H1 (cell line): ENCODE results near the gene COL4A3. TPM values are rescaled to one million over a fixed set of nuclear protein-coding genes. Genes with fewer than 3 reads are reported as not detected.

ENCODE experiments used
- CTCF ChIA-PET: fragments of 300-600 bp; sonication (Branson Sonifier 250); formaldehyde crosslinking; loops from one replicate; lab custom pipeline; 2021; ENCODE audit not compliant: partially characterized antibody; lab: Charles Lee
- POLR2A ChIA-PET: fragments of 300-600 bp; sonication (Branson Sonifier 250); formaldehyde crosslinking; loops from one replicate; lab custom pipeline; 2021; ENCODE audit warnings: inconsistent platforms; ENCODE audit not compliant: partially characterized antibody; lab: Charles Lee
- DNase-seq, 2 experiments: peaks; one replicate each; pipeline versions ENCODE4 v3.0.0 to v3.0.0-alpha.2; 2010 to 2022; ENCODE audit warnings: low spot score in 2 of 2, low read depth in 1 of 2, mixed read lengths in 1 of 2
- FAIRE-seq: peaks from 2 replicates; lab custom pipeline; 2011; peaks lifted over from hg19 to GRCh38; lab: Jason Lieb, UNC
- H2AFZ ChIP-seq: 2 replicates; pipeline ENCODE4 v1.8.1; 2012; ENCODE audit warnings: low read length, inconsistent platforms
- H2AK5ac ChIP-seq: 2 replicates; pipeline ENCODE4 v1.6.1; 2013; ENCODE audit warnings: low read depth, low read length
- H2BK120ac ChIP-seq: replicated peaks from 2 replicates; pipeline ENCODE3; 2013; ENCODE audit warnings: low read depth, low read length, inconsistent platforms
- H2BK12ac ChIP-seq: 2 replicates; pipeline ENCODE4 v1.6.1; 2013; ENCODE audit warnings: low read depth, low read length
- H2BK15ac ChIP-seq: 2 replicates; pipeline ENCODE4 v1.6.1; 2013; ENCODE audit warnings: low read length
- H2BK20ac ChIP-seq: 2 replicates; pipeline ENCODE4 v1.6.1; 2013; ENCODE audit warnings: low read length
- H2BK5ac ChIP-seq: 2 replicates; pipeline ENCODE4 v1.6.1; 2013; ENCODE audit warnings: low read depth, low read length
- H3K14ac ChIP-seq: 2 replicates; pipeline ENCODE4 v1.6.1; 2013; ENCODE audit warnings: inconsistent platforms; ENCODE audit not compliant: insufficient read length
- H3K18ac ChIP-seq: 2 replicates; pipeline ENCODE4 v1.6.1; 2013; ENCODE audit warnings: low read length; ENCODE audit errors: extremely low read depth
- H3K23ac ChIP-seq: 2 replicates; pipeline ENCODE4 v1.6.1; 2013; ENCODE audit warnings: inconsistent platforms; ENCODE audit not compliant: insufficient read length
- H3K23me2 ChIP-seq: 2 replicates; pipeline ENCODE4 v1.6.1; 2013; ENCODE audit warnings: low read depth, low read length
- H3K27ac ChIP-seq: 2 replicates; pipeline ENCODE4 v1.6.1; 2011; ENCODE audit warnings: low read depth, low read length, inconsistent platforms
- H3K27me3 ChIP-seq, 4 experiments: replicated peaks in 1 of 4; 1 replicate in 1 of 4; 2 replicates in 3 of 4; pipeline versions ENCODE4 v1.6.1 to v1.8.1; 2011 to 2013; ENCODE audit warnings: low read length in 3 of 4, mild to moderate bottlenecking in 3 of 4, inconsistent platforms in 2 of 4, mixed read lengths in 2 of 4, moderate library complexity in 1 of 4; ENCODE audit not compliant: control insufficient read depth in 3 of 4, insufficient read depth in 3 of 4; ENCODE audit errors: extremely low read depth in 1 of 4
- H3K36me3 ChIP-seq, 4 experiments: 2 replicates each; pipeline versions ENCODE4 v1.6.1 to v1.8.1; 2011 to 2013; ENCODE audit warnings: mild to moderate bottlenecking in 4 of 4, low read length in 3 of 4, moderate library complexity in 2 of 4, control low read depth in 1 of 4, inconsistent platforms in 1 of 4; ENCODE audit not compliant: insufficient read depth in 4 of 4, control insufficient read depth in 2 of 4
- H3K4ac ChIP-seq: replicated peaks from 2 replicates; pipeline ENCODE3; 2013; ENCODE audit warnings: low read length, low read depth, mixed read lengths, inconsistent platforms; ENCODE audit not compliant: insufficient read length
- H3K4me1 ChIP-seq, 4 experiments: replicated peaks in 1 of 4; 1 replicate in 1 of 4; 2 replicates in 3 of 4; pipeline versions ENCODE4 v1.6.1 to v1.8.1; 2011 to 2013; ENCODE audit warnings: low read length in 3 of 4, inconsistent platforms in 2 of 4, mixed read lengths in 1 of 4; ENCODE audit not compliant: insufficient read depth in 4 of 4, control insufficient read depth in 3 of 4
- H3K4me2 ChIP-seq, 2 experiments: 2 replicates each; pipeline versions ENCODE4 v1.6.1 to v1.8.1; 2011 to 2013; ENCODE audit warnings: low read depth in 2 of 2, low read length in 2 of 2, control low read depth in 1 of 2, inconsistent platforms in 1 of 2, mild to moderate bottlenecking in 1 of 2; ENCODE audit not compliant: insufficient read depth in 1 of 2
- H3K4me3 ChIP-seq, 4 experiments: fragments of 200-600, 300-600 bp in 1 of 4; sonication (generic), shearing (Covaris generic), sonication (Bioruptor Twin) in 1 of 4; 2 replicates each; pipeline versions ENCODE4 v1.5.1 to v1.8.1; 2011 to 2016; ENCODE audit warnings: low read length in 4 of 4, low read depth in 3 of 4, control low read depth in 2 of 4, inconsistent platforms in 2 of 4, mild to moderate bottlenecking in 2 of 4, mixed read lengths in 1 of 4, moderate library complexity in 1 of 4; ENCODE audit not compliant: insufficient read depth in 2 of 4; ENCODE audit errors: extremely low read depth in 1 of 4
- H3K56ac ChIP-seq: replicated peaks from 2 replicates; pipeline ENCODE3; 2013; ENCODE audit warnings: low read depth, mild to moderate bottlenecking, mixed read lengths, low read length, inconsistent platforms; ENCODE audit not compliant: insufficient read length
- H3K79me1 ChIP-seq: 2 replicates; pipeline ENCODE4 v1.6.1; 2013; ENCODE audit warnings: low read depth, low read length, control low read depth
- H3K79me2 ChIP-seq, 2 experiments: 2 replicates each; pipeline versions ENCODE4 v1.6.1 to v1.8.1; 2012 to 2013; ENCODE audit warnings: low read length in 2 of 2, mild to moderate bottlenecking in 2 of 2, inconsistent platforms in 1 of 2; ENCODE audit not compliant: insufficient read depth in 2 of 2, control insufficient read depth in 1 of 2
- H3K9ac ChIP-seq, 4 experiments: replicated peaks in 1 of 4; 1 replicate in 1 of 4; 2 replicates in 3 of 4; pipeline versions ENCODE4 v1.6.1 to v1.8.1; 2011 to 2013; ENCODE audit warnings: low read depth in 3 of 4, low read length in 3 of 4, control low read depth in 2 of 4, mild to moderate bottlenecking in 2 of 4, moderate library complexity in 2 of 4, inconsistent platforms in 1 of 4; ENCODE audit errors: extremely low read depth in 1 of 4
- H3K9me3 ChIP-seq, 2 experiments: 2 replicates each; pipeline versions ENCODE4 v1.6.1 to v1.8.1; 2012 to 2013; ENCODE audit warnings: mild to moderate bottlenecking in 2 of 2, moderate library complexity in 2 of 2, control low read depth in 1 of 2, inconsistent platforms in 1 of 2, low read depth in 1 of 2, low read length in 1 of 2, mixed read lengths in 1 of 2; ENCODE audit not compliant: insufficient read depth in 2 of 2
- H4K20me1 ChIP-seq, 2 experiments: replicated peaks in 1 of 2; 2 replicates each; pipeline versions ENCODE3 to v1.8.1; 2011 to 2013; ENCODE audit warnings: inconsistent platforms in 2 of 2, low read length in 2 of 2, mild to moderate bottlenecking in 1 of 2; ENCODE audit not compliant: insufficient read depth in 2 of 2, control insufficient read depth in 1 of 2
- H4K5ac ChIP-seq: 2 replicates; pipeline ENCODE4 v1.6.1; 2013; ENCODE audit warnings: low read length, low read depth, mixed read lengths, inconsistent platforms; ENCODE audit not compliant: insufficient read length
- H4K8ac ChIP-seq: 2 replicates; pipeline ENCODE4 v1.8.0; 2013; ENCODE audit warnings: mild to moderate bottlenecking, moderate library complexity, low read length, inconsistent platforms; ENCODE audit not compliant: insufficient read depth; ENCODE audit errors: extremely low read depth
- H4K91ac ChIP-seq: replicated peaks from 2 replicates; pipeline ENCODE3; 2013; ENCODE audit warnings: low read length, mixed read lengths, inconsistent platforms; ENCODE audit not compliant: insufficient read length
- BACH1 ChIP-seq: IDR thresholded peaks from 2 replicates; pipeline ENCODE4 v1.6.1; 2012; ENCODE audit warnings: low read length, improper control_type of control experiment
- CHD2 ChIP-seq: IDR thresholded peaks from 2 replicates; pipeline ENCODE4 v1.6.1; 2012; ENCODE audit warnings: low read length, improper control_type of control experiment
- POLR2A ChIP-seq, 2 experiments: IDR thresholded peaks; 1 replicate in 1 of 2; 2 replicates in 1 of 2; pipeline ENCODE4 v1.6.1; 2011; ENCODE audit warnings: low read depth in 2 of 2, low read length in 2 of 2, mild to moderate bottlenecking in 2 of 2; ENCODE audit errors: control extremely low read depth in 1 of 2
- POU5F1 ChIP-seq: IDR thresholded peaks from 2 replicates; pipeline ENCODE4 v1.6.1; 2011; ENCODE audit warnings: low read depth, mild to moderate bottlenecking, low read length, moderate library complexity
- RBBP5 ChIP-seq: IDR thresholded peaks from 2 replicates; pipeline ENCODE4 v1.7.1; 2012; ENCODE audit warnings: low read depth, mild to moderate bottlenecking, inconsistent platforms, low read length, moderate library complexity, borderline replicate concordance
- SRF ChIP-seq: IDR thresholded peaks from 2 replicates; pipeline ENCODE4 v1.6.1; 2011; ENCODE audit warnings: mild to moderate bottlenecking, low read depth, low read length, moderate library complexity
- TBP ChIP-seq: IDR thresholded peaks from 2 replicates; pipeline ENCODE4 v1.6.1; 2011; ENCODE audit warnings: low read depth, low read length, improper control_type of control experiment
- TEAD4 ChIP-seq: IDR thresholded peaks from 2 replicates; pipeline ENCODE4 v1.6.1; 2012; ENCODE audit warnings: low read depth, low read length, inconsistent platforms, mixed read lengths
- WGBS, 2 experiments: shearing (Covaris generic) in 1 of 2; methylation state at CpG; one replicate each; pipeline versions ENCODE4 v1.1.6 to v1.1.7; 2013 to 2015; ENCODE audit warnings: low lambda C conversion rate in 2 of 2, mixed read lengths in 2 of 2, inconsistent platforms in 1 of 2, low coverage in 1 of 2, missing lambda C conversion rate in 1 of 2; ENCODE audit not compliant: insufficient replicate concordance in 2 of 2, insufficient coverage in 1 of 2, insufficient read length in 1 of 2; ENCODE audit errors: extremely low coverage in 1 of 2, missing lambda C conversion rate in 1 of 2; 5-methylcytosine and 5-hydroxymethylcytosine counted together
- polyA plus RNA-seq, 7 experiments: library from polyadenylated mRNA; depleted of rRNA in 3 of 7; stranded (reverse) in 5 of 7; unstranded in 2 of 7; fragments of >200 nt in 5 of 7; fragments of 200-250 nt in 2 of 7; gene quantifications; 1 replicate in 5 of 7; 2 replicates in 1 of 7; 4 replicates in 1 of 7; pipeline versions ENCODE4 v1.2.1 to v1.2.3, GENCODE V29; 2011 to 2013; ENCODE audit warnings: missing spikeins in 2 of 7, mixed read lengths in 2 of 7
- total RNA-seq: library from RNA; stranded (reverse); fragmentation: NEBNext Ultra II Directional; extraction: Animal tissue kit (Norgen Biotek cat#: 25700); gene quantifications from 2 replicates; pipeline ENCODE4 v1.2.1, GENCODE V29; 2021

Gene COL4A3
- total and polyA plus RNA-seq, 2 of the 8 experiments (the other 6 are each of a cell fraction or from before 2014, with no cell fraction given), result 0.12 to 0.17 TPM

DNA sequence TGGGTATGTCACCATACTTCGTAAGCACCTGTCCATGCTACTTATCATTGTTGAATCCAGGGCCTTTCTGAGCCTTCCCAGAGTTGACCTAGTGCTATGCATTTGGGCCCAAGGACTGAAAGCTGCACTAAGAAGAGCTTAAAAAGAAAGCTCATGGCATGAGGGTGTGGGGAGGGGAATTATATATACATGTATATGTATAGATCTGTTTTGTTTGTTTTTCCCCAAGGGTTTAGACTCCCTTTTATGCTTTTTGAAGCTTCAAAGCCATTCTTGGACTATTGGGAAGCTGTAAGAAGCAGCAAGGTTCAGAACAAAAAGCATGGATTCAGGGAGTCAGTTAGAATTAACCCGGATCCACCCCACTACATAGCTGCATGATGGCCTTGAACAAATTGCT is 183.9 kb downstream of the COL4A3 start:
- DNase-seq, result no peak
- TF ChIP-seq POLR2A (IDR thresholded peaks at IDR 0.05; ENCODE audit: control extremely low read depth in 1 of 2, low read depth in 2 of 2, low read length in 2 of 2) (no peak), TEAD4 (no peak), RBBP5 (no peak), SRF (no peak), TBP (no peak), POU5F1 (no peak), CHD2 (no peak), BACH1 (no peak)

More for the DNA sequence above, 183.9 kb downstream of the COL4A3 start:
- H3K4ac ChIP-seq, result no peak overlapping the region
- H2BK12ac ChIP-seq, result no peak overlapping the region
- no peak overlapping the region for H3K9ac ChIP-seq
- ChIA-PET CTCF (interaction anchor here (0.5 to 3.2 kb wide), 5 partner anchors 8 to 223 kb away, joined by 3 to 14 read pairs (median 9); no protein-coding TSS in a partner anchor), POLR2A (interaction anchor here (1.2 to 1.9 kb wide), 3 partner anchors 11 to 24 kb away, joined by 3 to 5 read pairs (median 4); no protein-coding TSS in a partner anchor)
- H3K27me3 ChIP-seq, result no peaks in the 10 kb centered on the region
- H3K14ac ChIP-seq, result no peak overlapping the region
- no peak overlapping the region for H3K18ac ChIP-seq
- H3K36me3 ChIP-seq, result peaks cover 0 to 21% (median 1%) of the 10 kb centered on the region in 4 experiments; a peak in 3 of 8 replicates
- H2BK120ac ChIP-seq, result no peak overlapping the region
- no peak overlapping the region for H3K4me3 ChIP-seq
- H3K79me1 ChIP-seq, result no peaks in the 10 kb centered on the region
- no peaks in the 10 kb centered on the region for H3K23me2 ChIP-seq
- H2BK15ac ChIP-seq, result no peak overlapping the region
- H3K79me2 ChIP-seq, result no peaks in the 10 kb centered on the region
- no peak overlapping the region for H4K91ac ChIP-seq
- H2BK5ac ChIP-seq, result no peak overlapping the region
- no peak overlapping the region for H2AK5ac ChIP-seq
- 97% methylated on average over 2 of the region's 2 CpGs; no CpG with 5 or more reads in 1 of the 2 experiments for WGBS, 2 experiments
- H4K5ac ChIP-seq, result no peak overlapping the region
- no peak overlapping the region for H3K56ac ChIP-seq
- H2AFZ ChIP-seq, result no peak overlapping the region
- no peak overlapping the region for H2BK20ac ChIP-seq
- no peaks in the 10 kb centered on the region for H4K20me1 ChIP-seq
- FAIRE-seq, result no peak
- no peaks in the 10 kb centered on the region; a peak in 1 of 7 replicates for H3K4me1 ChIP-seq
- no peak overlapping the region for H3K27ac ChIP-seq
- no peaks in the 10 kb centered on the region for H3K9me3 ChIP-seq
- H4K8ac ChIP-seq, result no peak overlapping the region
- H3K4me2 ChIP-seq, result no peak overlapping the region
- no peak overlapping the region for H3K23ac ChIP-seq
